Right lobe of liver (tissue), 4 donors: ENCODE data around the gene APMAP.

Experiments used
- CTCF ChIP-seq, 4 donors: fragments of 200-600 bp in 3 of 4; fragments of 450-650 bp in 1 of 4; IDR thresholded peaks; one replicate each; pipeline versions ENCODE4 v1.5.1 to v1.8.0; 2016 to 2022; ENCODE audit warnings: antibody characterized with exemption in 4 of 4, mild to moderate bottlenecking in 2 of 4
- POLR2A ChIP-seq: fragments of 450-650 bp; IDR thresholded peaks from one replicate; pipeline ENCODE4 v1.6.1; 2017; ENCODE audit warnings: antibody characterized with exemption, mild to moderate bottlenecking
- donor health status: DM: no; HTN: no; CAD: no.
- donor health status: DM: no; HTN: no; CAD: no.
- donor health status: DM: no; HTN: yes; CAD: no.

DNA sequence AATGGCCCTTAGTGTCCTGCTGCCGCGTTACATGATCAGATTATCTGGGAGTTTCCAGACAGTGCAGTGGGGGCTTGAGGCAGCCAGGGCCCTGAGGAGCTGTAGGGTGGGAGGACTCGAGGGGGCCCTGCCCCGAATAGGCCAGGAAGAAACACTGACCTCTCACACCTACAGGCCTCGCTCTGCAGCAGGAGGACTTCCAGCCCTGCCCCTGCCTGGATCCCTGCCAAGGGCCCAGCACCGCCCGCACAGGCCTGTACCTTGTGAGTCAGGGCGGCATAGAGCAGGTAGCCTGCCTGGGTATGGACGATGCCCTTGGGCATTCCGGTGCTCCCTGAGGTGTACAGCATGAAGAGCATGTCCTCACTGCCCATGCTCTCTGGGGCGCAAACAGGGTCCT is 30.1 kb upstream of the APMAP start:
- TF ChIP-seq CTCF (IDR thresholded peaks at IDR 0.05) (no peak), POLR2A (no peak)
